Measurements from ENCODE around the gene VCAN.

The VCAN gene

GRCh38 chr5:83540105-83540504, 68.6 kb downstream of the VCAN start:
- DNase-seq, result no peak

- no peak for DNase-seq
Measured at GRCh38 chr5:83540783-83541182, 69.2 kb downstream of the VCAN start.

GRCh38 chr5:83542839-83543238, 71.3 kb downstream of the VCAN start:
- no peak for DNase-seq

- no peak for DNase-seq
Measured at GRCh38 chr5:83543898-83544297, 72.4 kb downstream of the VCAN start.

- no peak for DNase-seq
Measured at GRCh38 chr5:83547161-83547560, 75.6 kb downstream of the VCAN start.

- no peak for DNase-seq
Measured at GRCh38 chr5:83547889-83548288, 76.3 kb downstream of the VCAN start.

GRCh38 chr5:83548581-83548980, 77.0 kb downstream of the VCAN start:
- DNase-seq, result no peak

- no peak for DNase-seq
Measured at GRCh38 chr5:83549076-83549475, 77.5 kb downstream of the VCAN start.

GRCh38 chr5:83549674-83550073, 78.1 kb downstream of the VCAN start:
- DNase-seq, result no peak

GRCh38 chr5:83551821-83552220, 80.3 kb downstream of the VCAN start:
- no peak for DNase-seq

- no peak for DNase-seq
Measured at GRCh38 chr5:83552275-83552674, 80.7 kb downstream of the VCAN start.

GRCh38 chr5:83553000-83553486, 81.5 kb downstream of the VCAN start:
- no peak for DNase-seq

GRCh38 chr5:83554133-83554532, 82.6 kb downstream of the VCAN start:
- no peak for DNase-seq

- no peak for DNase-seq
Measured at GRCh38 chr5:83554686-83555085, 83.1 kb downstream of the VCAN start.

GRCh38 chr5:83555263-83555662, 83.7 kb downstream of the VCAN start:
- no peak for DNase-seq

- DNase-seq, result no peak
Measured at GRCh38 chr5:83556190-83556589, 84.6 kb downstream of the VCAN start.

GRCh38 chr5:83559118-83559785, 87.7 kb downstream of the VCAN start:
- DNase-seq, result no peak

- DNase-seq, result no peak
Measured at GRCh38 chr5:83562071-83562606, 90.6 kb downstream of the VCAN start.

- no peak for DNase-seq
Measured at GRCh38 chr5:83562791-83563557, 91.4 kb downstream of the VCAN start.

GRCh38 chr5:83563631-83564030, 92.1 kb downstream of the VCAN start:
- DNase-seq, result no peak

GRCh38 chr5:83564069-83564749, 92.7 kb downstream of the VCAN start:
- no peak for DNase-seq

GRCh38 chr5:83567741-83568140, 96.2 kb downstream of the VCAN start:
- no peak for DNase-seq

GRCh38 chr5:83568186-83568585, 96.6 kb downstream of the VCAN start:
- no peak for DNase-seq

- no peak for DNase-seq
Measured at GRCh38 chr5:83570916-83571315, 99.4 kb downstream of the VCAN start.
